NCI-H82 (cell line): Measurements from ENCODE around the gene ADAMTSL1.

ENCODE experiments used
- DNase-seq: peaks from one replicate; lab custom pipeline; 2025; lab: John Stamatoyannopoulos, UW

Gene ADAMTSL1

DNA sequence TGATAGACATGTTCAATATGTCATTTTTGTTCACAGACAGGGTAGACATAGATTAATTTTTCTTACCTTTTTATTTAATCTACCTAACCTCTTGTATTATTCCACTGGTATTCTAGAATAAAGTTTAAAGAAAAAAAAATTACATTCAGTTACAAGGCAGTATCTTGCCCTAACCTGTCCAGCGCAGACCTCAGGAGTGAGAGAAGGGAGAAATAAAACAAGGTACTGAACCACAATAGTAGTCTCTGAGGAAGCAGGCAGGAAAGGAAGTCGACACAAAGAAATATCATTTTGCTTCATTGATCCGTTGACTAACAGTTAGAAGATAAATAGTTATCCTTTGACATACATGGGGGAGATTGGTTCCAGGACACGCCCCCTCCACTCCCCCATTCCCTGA lies 12.5 kb upstream of the ADAMTSL1 start:
- no peak for DNase-seq

DNA sequence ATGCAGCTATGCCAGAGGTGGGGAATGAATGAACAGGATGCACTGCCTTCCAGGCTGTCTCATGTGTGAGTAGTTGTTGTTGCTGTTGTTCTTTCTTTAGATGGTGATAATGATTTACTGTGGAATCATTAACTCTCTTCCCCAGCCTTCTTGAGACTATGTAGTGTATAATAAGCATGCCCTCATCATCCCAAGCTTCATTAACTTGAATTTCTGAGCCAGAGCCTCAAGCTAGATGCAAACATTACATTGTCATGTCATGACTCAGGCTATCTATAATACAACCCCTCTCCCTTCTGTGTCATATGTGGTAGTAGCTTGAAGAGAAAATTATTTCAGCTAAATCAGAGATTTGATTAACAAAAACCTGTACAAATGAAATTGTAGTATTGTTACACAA lies 10.0 kb upstream of the ADAMTSL1 start:
- DNase-seq: no peak

DNA sequence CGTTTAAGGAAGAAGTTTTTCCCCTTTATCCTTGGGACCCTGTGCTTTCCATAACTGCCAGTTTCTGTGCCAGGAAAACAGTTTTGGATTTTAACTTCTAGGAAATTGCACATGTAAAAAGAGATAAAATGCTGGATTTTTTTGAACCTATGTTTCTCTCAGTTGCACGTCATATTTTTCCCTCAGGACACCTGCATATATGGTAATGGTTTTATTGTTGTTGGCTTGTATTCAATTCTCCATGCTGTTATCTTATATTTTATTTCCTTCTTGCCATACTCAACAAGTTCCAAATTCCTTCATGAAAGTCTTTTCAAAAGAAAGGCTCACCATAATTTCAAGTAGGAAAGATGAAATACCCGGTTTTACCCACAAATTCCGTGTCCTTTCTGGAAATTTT lies 7.9 kb upstream of the ADAMTSL1 start:
- DNase-seq: no peak

DNA sequence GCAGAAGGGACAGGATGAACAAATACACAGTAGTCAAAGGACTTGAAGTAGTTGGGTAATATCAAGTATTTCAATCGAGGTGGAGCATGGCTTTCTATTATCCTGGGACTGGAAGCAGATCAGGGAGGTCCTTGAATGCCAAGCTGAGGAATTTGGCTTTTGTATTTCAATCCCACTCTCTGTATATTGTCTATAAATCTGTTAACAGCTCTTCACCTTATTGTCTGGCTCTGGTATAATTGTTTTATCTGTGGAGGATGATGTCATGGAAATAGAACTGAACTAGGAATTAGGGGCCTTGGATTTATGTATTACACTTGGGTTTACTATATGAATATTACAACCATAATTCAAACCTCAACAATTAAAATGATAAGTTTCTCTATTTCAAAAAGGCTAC lies 6.3 kb upstream of the ADAMTSL1 start:
- no peak for DNase-seq

DNA sequence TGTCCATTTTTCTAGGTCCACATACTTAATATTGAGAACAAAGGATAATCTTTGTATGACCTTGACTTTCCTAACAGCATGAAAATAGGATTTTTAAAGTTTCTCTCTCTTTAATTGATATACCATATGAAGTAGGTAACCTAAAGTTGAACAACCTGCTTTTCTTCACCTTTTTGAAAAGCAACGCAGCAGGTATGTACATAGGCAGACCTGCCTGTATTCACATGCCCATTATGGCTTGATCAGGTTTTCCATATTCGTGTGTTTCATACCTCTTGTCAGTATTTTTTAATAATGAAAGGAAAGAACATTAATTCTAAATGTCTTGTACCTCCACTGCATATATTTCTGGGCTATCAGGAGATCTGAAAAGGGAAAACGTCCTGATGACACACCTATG lies 1.5 kb upstream of the ADAMTSL1 start:
- no peak for DNase-seq

DNA sequence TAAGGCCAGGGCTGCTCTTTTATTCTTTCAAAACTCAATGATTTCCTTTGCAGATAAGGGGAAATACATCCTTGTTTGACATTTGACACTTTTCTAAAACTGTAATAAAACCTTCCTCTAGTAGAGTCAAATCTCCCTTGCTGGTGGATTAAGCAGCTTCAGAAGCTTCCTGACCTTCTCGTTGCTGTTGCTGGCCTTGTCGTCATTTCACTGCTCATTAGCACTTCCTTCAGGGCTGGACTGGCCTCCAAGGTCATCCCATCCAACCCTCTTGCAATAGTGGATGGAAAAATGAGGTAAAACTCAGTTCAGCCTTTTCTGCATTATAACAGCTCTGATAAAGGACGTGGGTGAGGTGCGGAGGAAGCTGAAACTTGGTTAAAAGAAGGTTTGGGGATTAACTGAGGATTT lies 1.1 kb upstream of the ADAMTSL1 start:
- peak; percentile 12 for DNase-seq

DNA sequence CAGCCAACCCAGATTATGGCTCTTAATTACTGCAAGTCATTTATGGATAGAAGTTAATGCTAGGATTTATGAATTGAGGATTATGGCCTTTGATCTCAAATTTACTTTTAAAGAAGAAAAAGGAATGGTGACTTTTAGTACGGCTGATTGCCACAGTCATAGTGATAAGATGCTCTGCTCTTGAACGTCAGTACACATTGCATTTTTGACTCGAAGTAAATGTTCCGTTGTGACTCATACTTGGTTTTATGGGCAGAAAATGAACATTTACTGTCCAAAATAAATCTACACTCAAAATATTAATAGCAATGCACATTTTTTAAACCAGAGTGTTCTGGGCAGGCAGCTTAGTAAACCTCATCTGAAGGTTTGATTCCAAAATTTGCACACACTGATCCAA lies 830 bp downstream of the ADAMTSL1 start:
- DNase-seq: no peak

DNA sequence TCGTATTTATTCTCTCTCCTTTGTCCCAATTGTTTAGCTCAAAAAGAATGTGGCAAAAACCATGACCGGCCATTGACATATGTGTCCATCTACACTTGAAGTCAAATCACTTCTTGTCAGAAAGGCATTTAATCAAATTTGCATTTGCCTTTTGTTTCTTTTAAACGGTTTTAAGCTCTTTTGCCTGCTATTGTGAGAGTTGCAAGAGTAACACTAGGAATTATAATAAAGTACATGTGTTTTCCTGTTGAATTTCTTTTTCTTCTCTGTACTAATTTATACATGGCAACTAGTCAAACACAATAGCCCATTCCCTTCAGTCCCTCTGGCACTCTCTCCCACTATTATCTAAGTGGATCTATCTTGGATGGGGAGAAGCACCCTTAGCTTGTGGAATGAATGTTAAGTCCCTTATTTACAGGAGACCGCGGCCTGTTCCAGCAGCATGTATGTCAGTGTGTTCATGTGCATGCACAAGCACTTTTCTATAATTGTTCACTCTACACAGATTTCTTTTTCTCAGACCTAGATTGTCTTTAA lies 3.2 kb downstream of the ADAMTSL1 start:
- no peak for DNase-seq

DNA sequence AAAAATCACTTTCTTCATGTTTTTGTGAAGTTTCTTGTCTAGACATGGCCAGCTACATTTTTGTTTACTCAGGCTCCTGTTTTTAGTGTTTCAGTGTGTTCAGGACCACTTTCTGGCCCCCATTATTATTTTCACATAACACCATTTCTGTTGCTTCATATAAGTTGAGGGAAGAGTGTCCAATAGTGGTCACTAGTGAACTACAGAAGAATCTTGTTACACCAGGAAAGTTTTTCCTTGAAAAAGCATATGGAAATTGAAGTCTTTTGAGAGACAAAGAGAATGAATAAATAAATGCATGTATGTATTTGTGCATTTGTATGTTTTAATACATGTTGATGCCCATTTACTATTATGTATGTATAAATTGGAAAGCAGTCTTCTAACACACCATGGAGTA lies 3.8 kb downstream of the ADAMTSL1 start:
- DNase-seq: no peak

DNA sequence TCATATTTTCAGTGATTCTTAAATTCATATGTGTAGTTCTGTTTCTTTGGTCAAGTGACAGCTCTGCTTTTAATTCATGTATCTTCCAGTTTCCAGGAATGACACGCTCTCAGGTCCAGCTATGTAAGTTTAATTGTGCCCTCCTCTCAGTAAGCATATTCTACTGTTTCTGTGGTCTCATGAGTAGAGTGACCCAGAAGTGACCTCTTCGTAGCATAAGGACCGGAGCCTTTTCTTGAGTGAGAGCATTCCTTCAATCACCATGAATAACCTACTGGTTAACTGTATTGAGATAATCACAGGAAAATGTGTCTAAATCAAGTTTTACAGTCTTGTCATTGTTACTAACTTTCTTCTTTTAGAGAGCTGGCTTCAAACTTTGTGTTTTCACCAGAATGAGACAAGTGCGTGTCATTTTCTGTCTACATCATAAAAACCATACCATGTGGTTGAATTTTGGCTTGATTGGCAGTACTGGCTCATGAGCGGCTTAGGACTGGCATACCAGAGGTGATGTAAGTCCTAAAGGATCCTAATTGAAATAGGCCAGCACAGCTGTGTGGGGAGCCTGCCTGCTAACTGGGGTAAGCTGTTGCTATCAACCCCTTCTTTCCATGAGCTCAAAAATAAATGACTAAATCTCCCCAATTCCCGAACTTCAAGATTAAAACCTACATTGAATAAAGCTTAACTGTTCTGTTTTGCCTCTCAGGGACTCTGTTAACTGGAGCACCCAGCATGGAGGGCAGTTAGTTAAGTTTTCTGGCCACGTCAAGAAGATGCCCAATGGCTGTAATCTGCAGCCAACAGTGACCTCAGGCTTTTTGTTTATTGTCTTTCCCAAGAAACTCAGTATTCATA lies 4.8 kb downstream of the ADAMTSL1 start:
- DNase-seq: no peak

DNA sequence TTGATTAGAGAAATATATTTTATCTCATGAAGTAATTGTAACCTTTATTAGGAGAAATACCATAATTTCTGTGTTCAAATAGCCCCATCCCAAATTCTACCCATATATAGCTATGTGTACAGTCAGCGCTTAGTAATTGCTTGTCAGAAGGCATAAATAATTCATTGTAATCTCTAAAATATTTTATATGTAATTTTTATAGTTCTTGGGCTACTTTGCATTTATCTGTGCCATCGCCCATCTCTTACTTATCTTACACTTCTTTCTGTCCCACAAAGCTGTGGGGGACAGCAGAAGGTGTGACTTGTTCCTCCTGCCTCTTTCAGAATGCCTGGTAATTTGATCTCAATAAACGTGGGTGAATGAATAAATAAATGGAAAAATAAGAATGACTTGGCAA lies 5.5 kb downstream of the ADAMTSL1 start:
- DNase-seq: no peak

DNA sequence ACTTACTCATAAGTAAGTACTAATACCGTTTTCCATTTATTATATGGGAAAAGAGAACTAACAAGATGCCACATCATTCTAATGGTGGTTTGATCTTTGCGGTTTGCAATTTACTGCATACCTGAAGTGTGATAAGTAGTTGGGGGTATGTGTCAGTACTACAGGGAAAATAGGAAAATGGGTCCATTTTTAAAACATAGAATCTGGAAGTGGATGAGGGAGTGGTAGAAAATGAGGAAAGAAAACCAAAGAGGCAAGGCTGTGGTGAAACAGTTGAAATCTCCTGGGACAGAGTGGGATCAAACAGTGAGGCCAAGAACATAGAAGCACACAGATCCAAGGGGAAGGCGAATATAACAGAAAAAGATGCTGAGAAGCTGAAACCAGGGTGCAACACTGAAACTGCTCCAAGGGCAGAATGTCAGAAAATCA lies 6.7 kb downstream of the ADAMTSL1 start:
- DNase-seq: no peak

DNA sequence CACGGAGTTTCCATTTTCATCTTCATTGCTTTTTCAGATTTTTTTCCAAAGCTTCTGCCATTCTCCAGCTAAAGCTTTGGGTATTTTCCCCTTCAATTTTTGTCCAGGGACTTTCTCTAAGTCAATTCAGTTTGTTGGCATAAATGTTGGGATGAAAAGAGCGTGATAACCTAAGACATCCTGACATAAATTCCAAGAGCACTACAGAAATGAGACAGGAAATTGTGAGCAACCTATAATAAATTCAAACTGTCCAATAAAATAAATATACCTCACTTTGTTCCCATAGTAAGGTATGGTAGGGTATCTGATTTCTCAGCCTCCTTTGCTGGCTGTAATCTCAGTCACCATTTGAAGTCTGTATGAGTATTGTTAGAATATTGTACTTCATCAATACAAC lies 8.4 kb downstream of the ADAMTSL1 start:
- no peak for DNase-seq

DNA sequence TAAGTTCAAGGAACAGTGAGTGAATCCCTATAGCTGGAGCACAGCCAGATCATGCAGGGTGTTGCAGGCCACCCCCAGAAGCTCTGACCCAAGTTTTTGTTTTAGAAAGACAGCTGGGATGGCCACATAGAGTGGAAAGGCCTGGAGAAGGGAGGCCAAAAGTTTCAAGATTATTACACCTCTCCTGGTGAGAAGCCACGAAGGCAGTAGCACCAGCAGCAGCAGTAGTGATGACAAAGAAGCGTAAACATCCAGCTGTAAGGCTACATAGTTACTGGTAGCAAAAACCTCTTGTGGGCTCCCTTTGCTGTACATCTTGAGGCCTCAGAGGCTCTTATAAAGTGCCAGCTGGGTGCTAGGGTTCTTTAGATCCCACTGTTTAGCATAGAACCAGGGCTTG lies 11.8 kb downstream of the ADAMTSL1 start:
- DNase-seq: no peak

DNA sequence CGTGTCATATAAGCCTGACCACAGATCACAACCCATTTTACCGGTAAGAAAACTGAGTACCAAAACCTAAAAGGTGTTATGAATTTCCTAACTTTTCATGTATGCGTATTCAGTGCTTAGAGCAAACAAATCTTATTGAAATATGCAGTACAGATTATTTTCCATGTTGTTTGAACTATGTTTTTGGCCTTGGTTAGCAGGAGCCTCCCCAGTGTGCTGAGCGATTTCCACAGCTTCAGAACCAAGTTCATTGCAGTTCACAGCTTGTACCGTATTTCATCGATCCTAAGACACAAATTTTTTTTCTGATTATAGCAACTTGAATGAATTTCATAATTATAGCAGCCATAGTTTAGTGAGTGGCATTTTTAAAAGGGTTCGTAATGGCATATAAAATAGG lies 13.7 kb downstream of the ADAMTSL1 start:
- DNase-seq: no peak

DNA sequence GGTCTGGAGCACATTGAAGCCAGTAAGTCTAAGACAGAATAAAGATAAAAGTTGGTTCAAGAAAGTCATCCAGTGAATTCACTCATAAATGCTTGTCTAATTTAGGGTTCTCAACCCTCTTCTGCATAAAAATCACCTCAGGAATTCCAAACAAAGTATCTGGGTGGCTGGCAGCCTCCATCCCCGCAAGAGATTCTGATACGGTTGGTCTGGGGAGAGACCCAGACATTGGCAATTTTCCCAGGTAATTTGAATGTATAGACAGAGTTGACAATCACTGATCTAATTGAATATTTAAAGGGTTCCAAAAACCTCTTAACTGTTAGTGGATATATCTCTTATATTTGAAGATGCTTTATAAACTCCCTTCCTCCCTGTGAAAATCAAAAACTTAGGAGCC lies 14.9 kb downstream of the ADAMTSL1 start:
- DNase-seq: no peak

DNA sequence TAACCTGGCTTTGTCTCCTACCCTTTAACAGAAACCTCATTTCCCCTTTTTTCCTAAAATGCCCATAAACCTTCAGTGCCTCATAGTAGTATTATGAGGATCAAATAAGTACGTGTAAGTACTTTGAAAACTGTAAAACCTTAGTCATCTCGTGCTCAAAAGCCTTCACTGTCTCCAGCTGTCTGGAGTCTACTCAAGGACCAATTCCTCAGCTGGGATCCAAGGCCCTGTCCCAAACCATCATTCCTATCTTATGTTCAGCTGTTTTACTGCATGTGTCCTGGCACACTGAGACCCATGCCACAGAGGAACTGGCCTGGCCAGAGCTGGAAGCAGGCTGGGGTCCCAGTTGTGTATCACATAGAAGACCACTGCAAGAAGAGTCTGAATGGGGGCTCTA lies 15.9 kb downstream of the ADAMTSL1 start:
- DNase-seq: no peak

DNA sequence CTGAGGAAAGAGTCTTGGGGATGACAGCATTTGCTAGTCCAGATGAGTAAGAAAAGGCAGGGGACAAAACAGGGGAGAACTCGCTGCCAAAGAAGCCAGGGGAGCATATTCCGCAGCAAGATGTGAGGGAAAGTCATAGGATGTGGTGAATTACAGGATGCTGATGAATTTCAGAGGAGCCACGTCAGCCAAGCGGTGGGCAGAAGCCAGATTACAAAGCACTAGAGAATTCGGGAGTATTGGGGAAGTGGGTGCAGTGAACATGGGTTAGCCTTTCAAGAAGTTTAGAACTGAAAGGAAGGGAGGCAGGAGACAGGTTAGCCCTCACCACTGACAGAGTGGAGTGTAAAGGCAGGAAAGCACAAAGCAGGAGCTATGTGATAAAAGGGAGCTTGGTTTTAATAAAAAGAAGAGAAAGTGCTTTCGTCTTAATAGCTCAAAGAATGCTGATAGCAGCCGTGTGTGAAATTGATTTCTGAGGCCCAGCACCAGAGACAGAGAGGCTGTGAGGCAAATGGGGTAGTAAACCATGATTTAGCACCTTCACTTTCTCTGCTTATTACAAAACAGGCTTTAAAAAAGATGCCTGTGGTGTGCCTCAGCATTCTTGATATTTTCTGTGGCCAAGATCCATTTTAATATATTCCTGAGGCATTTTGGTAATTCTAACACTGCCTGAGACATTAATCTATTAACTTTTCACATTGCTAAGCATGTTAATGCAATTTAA lies 16.9 kb downstream of the ADAMTSL1 start:
- DNase-seq: no peak

DNA sequence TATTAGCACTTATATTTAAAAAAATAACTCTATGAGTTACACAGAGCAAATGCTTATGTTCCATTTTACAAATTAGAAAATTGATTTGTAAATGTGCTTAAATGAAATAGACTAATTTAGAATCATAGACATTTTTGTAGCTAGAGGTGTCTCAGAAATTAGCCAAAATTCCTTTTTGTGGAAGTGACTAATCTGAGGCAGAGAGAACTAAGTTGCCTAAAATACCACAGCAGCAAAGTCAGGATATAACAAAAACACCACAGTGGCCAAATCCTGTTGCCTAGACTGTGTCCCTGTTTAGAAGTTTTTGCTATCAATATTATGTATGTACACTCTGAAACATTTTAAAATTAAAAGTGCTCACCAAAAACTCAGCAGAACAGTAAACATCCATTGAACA lies 18.7 kb downstream of the ADAMTSL1 start:
- DNase-seq: no peak

DNA sequence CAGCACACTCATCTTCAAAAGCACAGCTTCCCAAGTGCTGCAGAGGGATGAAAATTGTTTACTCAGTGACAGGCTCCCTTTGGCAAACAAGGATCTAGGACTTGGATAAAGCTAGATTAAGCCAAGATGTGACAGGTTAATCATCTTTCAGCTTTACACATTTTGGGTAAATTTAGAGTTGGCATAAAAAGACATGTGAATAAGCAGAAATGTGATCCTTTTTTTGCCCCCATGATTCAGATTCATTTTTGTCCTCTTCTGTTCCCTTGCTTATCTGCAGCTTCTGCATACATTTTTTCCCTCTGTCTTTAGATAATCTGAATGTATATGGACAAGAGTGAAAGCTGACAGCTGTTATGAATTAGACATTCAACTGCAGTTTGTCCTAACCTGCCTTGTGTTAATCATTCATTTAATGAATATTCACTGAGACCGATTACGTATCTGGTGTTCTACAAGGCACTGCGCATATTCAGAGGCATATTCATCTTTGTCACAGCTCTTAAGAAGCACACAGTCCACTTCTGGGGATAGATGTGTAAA lies 19.6 kb downstream of the ADAMTSL1 start:
- DNase-seq: peak; percentile 24

DNA sequence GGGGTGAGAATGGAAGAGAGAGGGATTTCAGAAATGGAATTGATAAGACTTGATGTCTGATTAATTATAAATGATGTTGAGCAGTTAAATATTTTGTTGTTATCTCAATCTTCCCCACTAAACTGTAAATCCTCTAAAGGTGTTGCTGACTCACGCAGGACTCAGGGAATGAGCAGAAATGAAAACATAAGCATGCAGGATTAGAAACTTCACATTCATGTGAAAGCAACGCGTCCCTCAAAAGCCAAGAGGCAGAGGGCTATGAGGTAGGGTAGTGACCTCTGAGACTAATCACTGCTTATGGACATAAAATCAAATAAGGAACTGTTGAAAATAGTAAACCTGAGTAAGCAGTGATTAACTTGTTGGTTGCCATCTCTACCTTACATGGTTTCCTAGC lies 21.1 kb downstream of the ADAMTSL1 start:
- DNase-seq: no peak

DNA sequence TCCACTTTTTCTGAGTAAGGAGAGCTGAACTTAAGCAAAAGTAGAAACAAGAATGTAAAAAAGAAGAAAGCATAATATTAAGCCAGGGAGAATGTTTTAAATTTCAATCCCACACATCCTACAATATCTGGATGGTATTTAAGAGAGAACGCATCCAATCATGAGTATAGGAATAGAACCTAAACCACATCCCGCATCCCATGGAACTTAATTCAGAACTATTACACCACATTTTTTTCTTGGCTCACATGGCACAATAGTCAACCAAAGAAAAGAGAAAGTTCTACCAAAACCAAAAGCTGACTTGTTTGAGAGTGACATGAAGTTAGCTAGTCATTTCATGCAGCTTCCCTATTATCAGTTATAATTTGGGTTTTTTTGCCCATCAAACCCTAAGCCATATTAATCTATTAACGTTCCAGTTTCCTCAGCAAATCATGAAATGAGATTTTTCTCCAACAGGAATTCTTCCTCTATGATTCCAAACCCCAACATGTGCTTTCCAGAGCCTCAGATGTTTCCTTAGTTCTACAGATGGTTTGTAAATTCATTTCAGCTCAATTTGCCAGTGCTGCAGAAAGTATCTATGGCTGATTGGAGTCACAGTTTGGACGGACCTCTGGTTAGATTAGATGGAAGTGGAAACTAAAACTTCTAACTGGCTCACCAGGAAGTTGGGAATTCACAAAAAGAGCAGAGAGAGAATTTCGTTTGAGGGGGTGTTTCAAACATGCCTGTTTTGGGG lies 22.5 kb downstream of the ADAMTSL1 start:
- DNase-seq: no peak
